ELR (cell line): Measurements from ENCODE around the gene MRPL39.
A peak's percentile ranks its signal among the peaks of the same experiment; 100 is the strongest.
"Not testable (repeated sequence)": the region's sequence is repeated elsewhere in the genome, so short reads cannot be mapped to it uniquely, and the experiment has no call there.

ENCODE experiments used
- DNase-seq: peaks from one replicate; pipeline ENCODE4 v3.0.0-alpha.2; 2015; ENCODE audit warnings: low read depth

MRPL39 gene

DNA sequence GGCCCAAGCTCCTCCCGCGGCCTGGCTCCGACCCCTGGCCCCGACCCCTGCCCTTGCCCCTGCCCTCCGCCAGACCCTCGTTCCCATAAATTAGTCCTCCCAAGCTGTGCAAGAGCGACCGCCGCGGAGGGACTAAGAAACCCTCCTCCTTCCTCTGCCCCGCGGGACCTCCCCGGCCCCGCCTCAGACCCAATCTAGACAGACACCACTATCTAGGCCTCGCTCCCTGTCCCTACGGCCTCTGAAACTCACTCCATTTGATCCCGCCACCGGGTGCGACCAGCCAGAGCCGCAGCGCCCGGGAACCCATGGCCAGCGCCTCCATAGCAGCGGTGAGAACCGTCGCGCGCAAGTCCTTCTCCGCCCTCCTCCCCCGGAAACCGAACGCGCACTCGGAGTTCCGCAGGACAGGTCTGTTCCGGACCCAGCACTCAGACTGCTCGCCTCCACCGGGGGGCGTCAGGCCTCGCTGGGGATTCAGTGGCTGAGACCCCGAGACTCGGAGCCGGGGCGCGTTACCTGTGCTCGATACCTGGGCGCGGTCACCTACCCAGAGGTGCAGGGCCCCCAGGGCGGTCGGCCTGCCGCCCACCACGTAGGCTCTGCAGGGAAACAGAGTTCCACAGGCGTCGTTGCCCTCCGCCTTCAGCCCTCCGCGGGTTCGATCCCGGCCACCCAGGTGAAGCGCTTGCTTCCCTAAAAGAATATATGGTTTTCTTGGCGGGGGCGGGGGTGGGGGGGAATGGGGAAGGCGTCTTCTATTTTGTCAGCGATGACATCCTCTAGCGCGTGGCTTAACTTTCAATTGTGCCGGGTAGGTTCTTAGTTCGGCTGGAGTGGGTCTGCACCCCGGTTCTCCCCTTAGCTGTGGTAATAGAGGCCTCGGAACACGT, at the start of gene MRPL39:
MRPL39 (minus strand) TSS at position 331 of the 893 bp plus-strand sequence; CDS start at position 325, 6 bp downstream.
- peak; percentile 92 for DNase-seq

DNA sequence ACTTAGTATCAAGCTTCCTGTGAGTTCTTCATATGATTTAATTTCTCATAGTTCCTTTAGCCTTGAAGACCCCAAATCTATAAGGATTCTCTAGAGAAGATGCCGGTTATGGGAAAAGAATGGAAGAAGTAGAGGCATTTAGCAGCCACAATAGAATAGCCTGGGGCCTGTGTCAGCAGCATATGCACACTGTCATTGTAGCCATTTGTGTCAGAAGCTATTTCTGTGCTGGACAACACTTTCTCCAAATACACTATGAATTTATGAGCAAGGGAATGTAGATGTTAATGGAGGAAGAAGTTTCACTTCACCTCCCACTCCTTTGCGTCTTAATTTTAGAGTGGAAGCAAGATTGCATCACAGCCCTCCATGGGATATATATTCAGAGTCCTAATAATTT, 49.1 kb upstream of the MRPL39 start:
- no peak for DNase-seq

DNA sequence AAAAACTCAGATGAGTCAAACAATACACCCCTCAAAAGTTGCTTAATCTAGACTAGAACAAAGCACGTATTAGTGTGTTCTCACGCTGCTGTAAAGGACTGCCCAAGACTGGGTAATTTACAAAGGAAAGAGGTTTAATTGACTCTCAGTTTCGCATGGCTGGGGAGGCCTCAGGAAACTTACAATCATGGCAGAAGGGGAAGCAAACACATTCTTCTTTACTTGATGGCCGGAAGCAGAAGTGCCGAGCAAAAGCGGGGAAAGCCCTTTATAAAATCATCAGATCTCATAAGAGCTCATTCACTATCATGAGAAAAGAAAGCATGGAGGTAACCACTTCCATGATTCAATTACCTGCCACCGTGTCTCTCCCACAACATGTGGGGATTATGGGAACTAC, 41.9 kb upstream of the MRPL39 start:
- DNase-seq = no peak

DNA sequence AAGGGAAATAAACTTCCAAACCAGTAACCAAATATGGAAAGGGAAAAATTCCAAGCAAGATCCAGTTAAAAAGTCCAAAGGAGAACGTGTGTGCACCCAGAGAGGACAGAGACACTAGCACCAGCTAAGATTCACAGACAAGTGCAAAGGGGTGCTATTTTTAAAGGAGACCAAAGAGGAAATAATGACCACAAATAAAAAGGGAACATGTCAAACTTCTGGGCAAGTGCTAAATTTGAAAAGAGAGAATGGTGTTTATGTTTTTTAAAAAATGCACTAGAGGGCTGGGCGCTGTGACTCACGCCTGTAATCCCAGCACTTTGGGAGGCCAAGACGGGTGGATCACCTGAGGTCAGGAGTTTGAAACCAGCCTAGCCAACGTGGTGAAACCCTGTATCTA, 40.4 kb upstream of the MRPL39 start:
- no peak for DNase-seq

DNA sequence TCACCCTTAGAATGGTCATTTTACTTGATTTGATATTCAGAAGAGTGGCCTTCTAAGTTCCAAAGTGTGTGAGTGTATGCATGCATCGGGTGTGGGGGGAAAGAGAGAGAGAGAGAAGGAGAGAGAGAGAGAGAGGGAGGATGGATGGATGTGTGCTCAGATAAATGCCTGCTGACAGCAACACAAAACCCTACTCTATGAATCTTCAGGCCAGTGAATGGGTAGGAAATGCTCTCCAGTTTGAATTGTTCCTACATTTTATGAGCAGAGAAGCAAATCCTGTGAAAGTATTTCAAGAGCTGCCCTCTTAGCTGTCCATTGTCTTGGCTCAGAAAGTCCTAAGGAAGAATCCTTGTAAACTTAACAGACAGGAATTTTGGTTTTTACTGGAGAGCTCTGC, 39.2 kb upstream of the MRPL39 start:
- DNase-seq = no peak

DNA sequence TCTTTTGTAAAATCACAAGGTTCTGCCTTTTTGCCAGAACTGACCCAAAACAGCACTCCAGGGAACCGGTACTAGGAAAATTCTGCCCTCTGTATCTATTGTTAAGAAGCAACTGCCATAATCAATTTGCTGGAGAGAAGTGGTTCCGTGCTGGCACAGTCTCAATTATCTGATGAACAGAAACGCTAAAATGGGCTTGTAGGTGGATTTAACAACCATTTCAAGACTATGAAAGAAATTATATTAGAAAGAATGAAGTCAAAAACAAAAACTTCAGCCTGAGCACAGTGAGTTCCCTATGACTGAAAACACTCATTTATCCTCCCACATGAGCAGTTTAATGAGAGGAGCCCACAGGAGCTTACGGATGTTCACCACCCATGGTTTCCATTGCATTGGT, 36.2 kb upstream of the MRPL39 start:
- no peak for DNase-seq

DNA sequence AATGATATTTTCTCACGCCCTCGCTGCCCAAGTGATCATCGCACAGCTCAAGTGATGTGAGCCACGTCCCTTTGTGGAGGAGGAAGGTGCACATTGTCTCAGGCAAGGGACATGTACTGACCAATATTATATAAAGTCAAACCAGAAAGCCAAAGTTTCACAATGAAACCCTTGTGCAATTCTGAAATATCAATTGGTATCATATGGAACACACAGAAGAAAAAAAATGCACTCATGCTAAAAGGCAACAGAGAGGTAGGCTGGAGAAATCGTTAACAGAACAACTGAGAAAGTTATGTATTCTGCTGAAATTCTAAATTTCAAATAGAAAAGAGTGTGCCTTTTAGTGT, 33.6 kb upstream of the MRPL39 start:
- no peak for DNase-seq

DNA sequence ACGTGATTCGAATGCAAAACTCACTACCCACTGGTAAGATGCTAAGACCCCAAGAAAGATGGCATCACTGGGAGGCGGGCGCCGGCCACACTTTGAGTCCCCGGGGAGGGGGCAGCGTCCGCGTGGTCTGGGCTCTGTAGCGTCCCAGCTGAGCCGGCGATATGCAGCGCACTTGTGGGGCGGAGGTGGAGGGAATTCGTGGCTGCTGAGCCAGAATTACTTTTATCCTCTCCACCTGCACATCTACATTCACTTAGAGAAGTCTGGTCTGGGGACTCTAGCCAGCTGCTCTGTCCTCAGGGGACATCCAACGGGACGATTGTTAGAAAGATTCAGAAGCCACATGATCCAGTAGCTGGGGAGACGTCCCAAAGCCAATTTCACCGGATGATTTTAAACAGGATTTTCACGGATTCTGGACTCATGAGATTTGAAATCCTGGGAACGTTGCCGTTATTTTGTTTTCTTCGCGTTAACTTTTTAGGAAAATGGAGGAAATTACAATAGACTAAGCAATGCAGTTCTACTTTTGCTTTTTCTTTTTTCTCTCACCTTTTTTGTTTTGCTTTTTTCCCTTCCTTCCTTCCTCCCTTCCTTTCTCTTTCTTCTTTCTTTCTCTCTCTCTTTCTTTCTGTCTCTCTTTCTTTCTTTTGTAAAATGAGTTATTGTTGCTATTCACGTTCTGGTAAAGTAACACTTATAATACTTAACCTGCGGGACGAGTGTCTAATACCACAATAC, 33.1 kb upstream of the MRPL39 start:
- peak; percentile 36 for DNase-seq

DNA sequence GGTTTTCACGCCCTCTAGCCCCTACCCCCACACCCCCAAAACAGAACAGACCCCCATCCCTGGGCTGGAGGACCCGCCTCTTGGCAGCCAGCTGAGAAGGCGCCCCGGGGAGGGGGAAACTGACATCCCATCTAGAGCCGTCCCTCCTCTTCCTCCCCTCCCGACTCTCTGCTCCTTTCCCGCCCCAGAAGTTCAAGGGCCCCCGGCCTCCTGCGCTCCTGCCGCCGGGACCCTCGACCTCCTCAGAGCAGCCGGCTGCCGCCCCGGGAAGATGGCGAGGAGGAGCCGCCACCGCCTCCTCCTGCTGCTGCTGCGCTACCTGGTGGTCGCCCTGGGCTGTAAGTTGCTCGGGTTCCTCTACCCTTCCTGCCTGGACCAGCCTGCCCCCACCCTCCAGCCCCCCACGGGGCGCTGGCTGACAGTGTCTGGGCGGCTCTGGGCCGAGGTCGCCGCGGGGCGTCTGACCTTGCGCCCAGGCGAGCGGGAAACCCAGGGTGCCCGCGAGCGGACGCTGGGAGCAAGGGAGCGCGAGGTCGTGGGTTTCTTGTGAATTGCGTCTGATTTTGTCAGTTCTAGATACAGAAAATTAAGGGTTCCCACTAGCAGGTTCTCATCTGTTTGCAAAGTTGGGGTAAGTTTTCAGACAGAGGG, 32.4 kb upstream of the MRPL39 start:
- peak; percentile 46 for DNase-seq

DNA sequence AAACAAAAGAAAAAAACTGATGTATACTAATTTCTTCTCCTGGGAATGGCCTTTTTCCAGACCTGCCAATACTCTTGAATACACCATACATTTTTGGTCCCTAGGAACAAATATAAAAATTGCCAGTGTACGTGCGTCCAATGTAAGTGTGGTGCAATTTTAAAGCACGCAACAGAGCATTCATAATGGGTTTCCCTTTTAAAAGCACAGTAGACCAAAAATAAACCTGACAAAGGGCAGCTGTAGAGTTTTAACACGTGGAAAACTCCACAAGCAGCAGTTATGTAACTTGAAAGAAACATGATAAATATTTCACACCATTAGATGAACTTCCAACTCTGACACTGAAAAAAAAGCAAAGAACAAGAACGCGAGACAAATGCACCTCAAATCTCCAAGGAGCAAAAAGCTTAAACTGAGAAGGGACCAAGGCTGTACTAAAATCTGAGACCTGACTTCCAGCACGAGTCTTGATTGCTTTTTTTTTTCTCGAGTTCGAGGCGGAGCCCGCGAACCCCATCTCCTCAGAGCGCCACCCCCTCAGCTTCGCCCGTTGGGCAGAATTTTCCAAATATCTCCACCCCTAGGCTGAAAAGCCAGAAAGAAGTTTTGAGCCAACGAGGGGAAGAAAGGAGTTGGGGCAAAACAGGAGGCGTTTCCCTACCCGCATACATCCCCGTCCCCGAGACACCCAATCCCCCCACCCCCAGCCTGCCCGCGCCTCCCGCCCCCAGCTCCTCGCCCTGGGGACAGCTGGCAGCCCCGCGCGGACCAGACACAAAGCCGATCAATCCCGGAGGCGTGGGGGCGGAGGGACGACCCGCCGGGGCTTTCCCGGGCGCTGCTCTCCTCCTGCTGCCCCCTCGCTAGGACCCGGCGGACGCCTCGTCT, 31.6 kb upstream of the MRPL39 start, which contains the start of gene JAM2:
JAM2 (plus strand) TSS at position 599 of the 891 bp plus-strand sequence. CDS start 564 bp downstream, outside the sequence.
- DNase-seq = peak; percentile 57

DNA sequence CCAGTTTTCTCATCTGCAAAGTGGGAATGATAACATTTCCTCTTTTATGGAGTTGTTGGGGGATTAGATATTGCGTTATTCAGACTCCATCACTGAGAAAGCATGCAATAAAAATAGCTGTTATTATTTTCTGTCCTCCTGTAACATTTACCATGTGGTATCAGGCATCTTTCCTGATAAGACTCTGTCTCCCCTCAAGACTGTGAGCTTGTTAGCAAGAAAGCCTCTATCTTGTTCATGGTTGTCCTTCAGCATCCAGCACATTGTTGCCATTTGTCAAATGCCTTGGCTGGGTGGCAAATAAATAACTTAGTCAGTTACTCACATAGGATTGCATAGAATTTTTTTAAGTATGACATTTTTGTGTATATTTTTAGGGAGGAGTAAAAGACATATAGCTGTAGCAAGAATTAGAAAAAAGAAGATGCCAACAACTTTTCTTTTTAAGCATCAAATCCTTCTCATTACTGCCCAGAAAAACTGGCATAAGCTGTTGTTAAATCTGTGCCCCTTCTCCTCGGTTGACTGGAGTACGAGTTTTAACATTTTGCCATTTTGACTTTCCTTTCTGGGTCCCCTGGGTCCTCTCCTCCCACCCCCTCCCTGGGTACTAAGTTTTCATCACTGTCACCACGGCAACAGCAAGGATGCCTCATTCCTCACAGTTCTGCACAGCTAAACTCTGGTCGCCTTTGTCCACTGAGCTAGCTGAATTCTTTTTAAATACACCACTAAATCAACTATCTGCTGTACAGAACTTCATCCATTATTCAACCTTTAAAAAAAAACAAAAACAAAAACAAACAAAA, 30.8 kb upstream of the MRPL39 start:
- DNase-seq = no peak

DNA sequence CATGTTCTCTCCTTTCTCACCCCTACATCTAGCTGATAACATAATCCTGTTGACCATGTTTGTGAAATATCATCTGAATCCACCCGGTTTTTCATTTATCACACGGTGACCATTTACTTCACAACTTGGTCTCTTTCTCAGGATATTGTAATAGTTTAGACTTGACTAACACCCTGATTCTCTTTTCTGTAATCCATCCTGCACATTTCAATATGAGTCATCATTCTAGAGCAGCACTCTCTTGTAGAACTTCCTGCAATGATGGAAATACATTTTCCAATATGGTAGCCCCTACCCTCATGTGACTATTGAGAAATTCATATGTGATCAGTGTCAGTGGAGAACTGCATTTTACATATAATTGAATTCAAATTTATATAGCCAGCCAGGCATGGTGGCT, 29.4 kb upstream of the MRPL39 start:
- DNase-seq = peak; percentile 51

DNA sequence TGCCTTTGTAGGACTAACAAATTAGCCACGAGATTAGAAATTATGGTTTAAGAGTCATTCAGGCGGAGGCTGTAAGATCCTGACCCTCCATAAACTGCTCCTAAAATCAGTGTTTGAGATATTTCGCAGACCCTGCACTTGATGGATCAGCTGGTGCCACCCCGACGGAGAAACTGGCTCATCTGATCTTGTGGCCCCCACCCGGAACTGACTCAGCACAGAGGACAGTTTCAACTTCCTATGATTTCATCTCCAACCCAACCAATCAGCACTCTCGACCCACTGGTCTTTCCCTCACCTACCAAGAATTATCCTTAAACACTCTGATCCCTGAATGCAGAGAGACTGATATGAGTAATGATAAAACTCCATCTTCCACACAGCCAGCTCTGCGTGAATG, 28.0 kb upstream of the MRPL39 start:
- peak; percentile 22 for DNase-seq

DNA sequence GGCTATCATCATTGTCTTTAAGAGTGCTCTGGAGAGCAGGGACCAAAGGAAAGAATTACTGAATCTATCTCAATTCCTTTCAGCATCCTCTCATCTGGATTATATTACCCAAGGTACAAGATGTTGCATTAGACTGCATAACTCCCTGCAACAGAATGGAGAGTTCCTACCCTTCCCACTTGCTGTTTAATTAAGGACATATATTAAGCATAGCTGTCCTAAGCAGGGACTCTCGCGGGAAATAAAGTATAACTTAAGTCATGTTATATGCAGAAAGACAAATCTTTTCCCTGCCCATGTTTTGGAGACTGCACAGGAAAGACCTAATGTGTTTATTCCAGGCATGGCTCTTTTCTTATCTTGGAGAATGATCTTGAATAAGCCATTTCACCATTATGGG, 25.0 kb upstream of the MRPL39 start:
- no peak for DNase-seq

DNA sequence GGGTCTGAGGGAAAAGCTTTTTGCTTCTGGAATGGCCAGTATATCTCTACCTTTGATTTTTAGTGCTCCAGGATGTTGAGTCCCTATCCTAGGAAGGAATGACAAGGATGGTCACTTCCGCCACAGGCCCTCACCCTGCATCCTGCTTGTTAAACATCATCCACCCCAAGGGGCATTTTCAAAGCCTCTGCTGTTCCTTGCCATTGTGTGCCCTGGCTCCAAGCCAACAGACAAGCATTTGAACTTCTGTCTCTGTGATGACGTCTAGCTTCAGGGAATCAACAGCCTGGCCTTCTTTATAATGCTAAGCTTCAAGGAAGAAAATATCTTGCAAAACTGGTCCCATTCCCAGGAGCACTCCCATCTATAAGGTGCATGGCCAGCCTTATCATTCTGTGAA, 19.5 kb upstream of the MRPL39 start:
- no peak for DNase-seq

DNA sequence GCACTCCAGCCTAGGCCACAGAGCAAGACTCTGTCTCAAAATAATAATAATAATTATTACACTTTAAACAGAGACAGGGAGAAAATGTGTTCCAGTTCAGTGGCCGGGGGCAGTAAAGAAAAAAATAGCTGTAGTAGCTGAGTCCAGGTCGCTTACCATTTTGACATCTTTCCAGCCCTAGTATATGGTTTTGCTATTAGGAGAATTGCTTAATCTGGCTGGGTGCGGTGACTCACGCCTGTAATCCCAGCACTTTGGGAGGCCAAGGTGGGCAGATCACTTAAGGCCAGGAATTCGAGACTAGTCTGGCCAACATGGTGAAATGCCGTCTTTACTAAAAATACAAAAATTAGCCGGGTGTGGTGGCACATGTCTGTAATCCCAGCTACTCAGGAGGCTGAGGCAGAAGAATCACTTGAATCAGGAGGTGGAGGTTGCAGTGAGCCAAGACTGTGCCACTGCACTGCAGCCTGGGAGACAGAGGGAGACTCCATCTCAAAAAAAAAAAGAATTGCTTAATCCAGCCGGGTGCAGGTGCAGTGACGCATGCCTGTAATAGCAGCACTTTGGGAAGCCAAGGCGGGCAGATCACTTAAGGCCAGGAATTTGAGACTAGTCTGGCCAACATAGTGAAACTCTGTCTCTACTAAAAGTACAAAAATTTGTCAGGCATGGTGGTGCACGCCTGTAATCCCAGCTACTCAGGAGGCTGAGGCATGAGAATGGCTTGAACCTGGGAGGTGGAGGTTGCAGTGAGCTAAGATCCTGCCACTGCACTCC, 18.7 kb upstream of the MRPL39 start:
- DNase-seq = not testable (repeated sequence)

DNA sequence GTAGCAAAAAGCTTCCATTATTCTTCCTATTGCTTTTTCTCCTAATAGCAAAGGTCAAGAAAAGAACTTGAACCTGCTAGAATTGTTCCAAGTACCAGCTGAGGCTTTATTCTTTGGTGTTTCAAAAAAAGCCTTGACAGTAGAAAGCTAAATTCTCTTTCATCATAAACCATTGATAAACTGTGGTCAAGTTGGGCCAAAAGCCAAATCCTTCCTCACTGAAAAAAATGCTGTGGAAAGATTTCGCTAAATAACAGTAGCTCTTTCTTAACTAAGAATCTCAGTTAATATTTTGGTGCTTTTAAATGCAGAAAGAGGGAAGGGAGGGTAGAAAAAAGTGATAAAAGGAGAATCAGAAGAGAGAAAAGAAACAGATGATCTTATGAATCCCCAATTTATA, 17.8 kb upstream of the MRPL39 start:
- no peak for DNase-seq

DNA sequence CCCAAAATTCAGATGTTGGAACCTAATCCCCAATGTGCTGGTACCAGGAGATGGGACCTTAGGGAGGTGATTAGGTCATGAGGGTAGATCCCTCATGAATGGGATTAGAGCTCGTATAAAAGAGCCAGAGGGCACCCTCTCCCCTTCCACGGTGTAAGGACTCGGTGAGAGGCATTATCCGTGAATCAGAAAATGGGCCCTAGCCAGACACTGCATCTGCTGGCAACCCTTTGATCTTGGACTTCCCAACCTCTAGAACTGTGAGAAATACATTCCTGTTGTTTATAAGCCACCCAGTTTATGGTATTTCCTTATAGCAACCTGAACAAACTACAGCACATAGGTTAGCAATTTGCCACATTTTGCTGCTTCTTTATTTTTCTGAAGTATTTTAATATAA, 17.2 kb upstream of the MRPL39 start:
- DNase-seq = no peak

DNA sequence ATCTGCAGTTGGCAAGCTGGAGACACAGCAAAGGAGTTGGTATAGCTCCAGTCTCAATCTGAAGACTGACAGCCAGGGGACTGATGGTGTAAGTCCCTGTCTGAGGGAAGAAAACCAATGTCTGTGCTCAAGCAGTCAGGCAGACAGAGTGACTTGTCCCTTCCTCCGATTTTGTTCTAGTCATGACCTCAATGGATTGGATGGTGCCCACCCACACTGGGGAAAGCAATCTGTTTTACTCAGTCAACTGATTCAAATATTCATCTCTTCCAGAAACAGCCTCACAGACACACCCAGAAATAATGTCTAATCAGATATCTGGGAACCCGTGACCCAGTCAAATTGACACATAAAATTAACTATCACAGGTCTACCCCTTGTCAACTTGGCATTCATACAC, 11.9 kb upstream of the MRPL39 start:
- DNase-seq = no peak

DNA sequence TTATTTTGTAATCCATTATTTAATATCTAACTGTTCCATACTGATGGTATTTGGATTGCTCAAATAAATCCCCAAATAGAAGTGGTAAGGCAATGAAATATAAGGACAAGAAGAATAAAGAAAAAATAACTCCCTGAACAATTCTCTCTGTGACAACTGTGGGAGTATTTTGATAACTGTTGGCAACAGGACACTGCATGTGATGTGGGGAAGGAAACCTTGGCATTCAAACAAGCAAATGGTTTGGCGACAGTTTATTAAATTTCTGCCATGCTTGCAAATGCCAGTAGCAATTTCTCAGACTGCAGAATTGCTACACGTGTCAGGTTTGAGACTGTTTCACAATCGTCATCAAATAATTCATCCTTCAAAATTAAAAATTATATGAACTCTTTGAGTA, 8.6 kb upstream of the MRPL39 start:
- no peak for DNase-seq
